Endothelial cell of umbilical vein (primary cell): ENCODE data around the gene TFF3. TPM values are rescaled to one million over a fixed set of nuclear protein-coding genes. Genes with fewer than 3 reads are reported as not detected.

Source experiments
- BruUV-seq: library from RNA; stranded (reverse); fragments of 400-500 nt; replicated peaks from 2 replicates; lab custom pipeline; 2021; lab: Mats Ljungman, UMichigan
- CTCF ChIA-PET: fragments of 300-600, 350-600 bp; sonication (Branson Sonifier 250); formaldehyde crosslinking; loops from one replicate; lab custom pipeline; 2021; ENCODE audit warnings: antibody characterized with exemption, inconsistent platforms; lab: Charles Lee
- POLR2A ChIA-PET: fragments of 300-600, 350-600 bp; sonication (Branson Sonifier 250); formaldehyde crosslinking; loops from one replicate; lab custom pipeline; 2021; ENCODE audit warnings: antibody characterized with exemption, inconsistent platforms; lab: Charles Lee
- DNase-seq: peaks from one replicate; pipeline ENCODE4 v3.0.0-alpha.2; 2011; ENCODE audit warnings: low read depth, low spot score
- FAIRE-seq: peaks from 2 replicates; lab custom pipeline; 2011; peaks lifted over from hg19 to GRCh38; lab: Jason Lieb, UNC
- H2AFZ ChIP-seq: 2 replicates; pipeline ENCODE4 v1.6.0; 2012; ENCODE audit warnings: low read depth, low read length, control low read depth, inconsistent platforms
- H3K27ac ChIP-seq: 2 replicates; pipeline ENCODE4 v1.5.1; 2011; ENCODE audit warnings: low read depth, mild to moderate bottlenecking, control low read depth, low read length, moderate library complexity; ENCODE audit not compliant: insufficient read depth
- H3K27me3 ChIP-seq, 2 experiments: 2 replicates each; pipeline versions ENCODE4 v1.6.0 to v1.6.1; 2011; ENCODE audit warnings: low read length in 2 of 2, mixed read lengths in 1 of 2; ENCODE audit not compliant: control insufficient read depth in 2 of 2, insufficient read depth in 2 of 2
- H3K36me3 ChIP-seq, 2 experiments: 2 replicates in 1 of 2; 3 replicates in 1 of 2; pipeline ENCODE4 v1.5.1; 2011; ENCODE audit warnings: low read length in 2 of 2, mild to moderate bottlenecking in 1 of 2, moderate library complexity in 1 of 2; ENCODE audit not compliant: control insufficient read depth in 2 of 2, insufficient read depth in 2 of 2; ENCODE audit errors: extremely low read depth in 1 of 2
- H3K4me1 ChIP-seq: 3 replicates; pipeline ENCODE4 v1.5.1; 2011; ENCODE audit warnings: mild to moderate bottlenecking, low read length; ENCODE audit not compliant: control insufficient read depth, insufficient read depth; ENCODE audit errors: extremely low read depth
- H3K4me2 ChIP-seq: 2 replicates; pipeline ENCODE4 v1.6.1; 2011; ENCODE audit warnings: low read length, control low read depth, mixed read lengths; ENCODE audit not compliant: insufficient read depth
- H3K4me3 ChIP-seq, 3 experiments: fragments of 200-600 bp in 1 of 3; sonication (generic), shearing (Covaris generic) in 1 of 3; replicated peaks in 1 of 3; 2 replicates each; pipeline ENCODE4 v1.5.1; 2011 to 2016; ENCODE audit warnings: control low read depth in 3 of 3, low read length in 3 of 3, mild to moderate bottlenecking in 2 of 3, inconsistent platforms in 1 of 3, low read depth in 1 of 3, moderate library complexity in 1 of 3; ENCODE audit not compliant: insufficient read depth in 1 of 3
- H3K79me2 ChIP-seq: 2 replicates; pipeline ENCODE4 v1.6.0; 2012; ENCODE audit warnings: low read length, inconsistent platforms; ENCODE audit not compliant: control insufficient read depth, insufficient read depth
- H3K9ac ChIP-seq: replicated peaks from 2 replicates; pipeline ENCODE3; 2011; ENCODE audit warnings: low read length, control low read depth; ENCODE audit not compliant: insufficient read depth; ENCODE audit errors: extremely low read depth
- H3K9me1 ChIP-seq: replicated peaks from 3 replicates; pipeline ENCODE4 v1.6.0; 2011; ENCODE audit warnings: mild to moderate bottlenecking, low read length; ENCODE audit not compliant: control insufficient read depth, insufficient read depth; ENCODE audit errors: extremely low read depth
- H3K9me3 ChIP-seq: replicated peaks from 2 replicates; pipeline ENCODE4 v1.5.1; 2012; ENCODE audit warnings: low read length, inconsistent platforms; ENCODE audit not compliant: control insufficient read depth, insufficient read depth
- H4K20me1 ChIP-seq: replicated peaks from 2 replicates; pipeline ENCODE3; 2011; ENCODE audit warnings: mild to moderate bottlenecking, low read length; ENCODE audit not compliant: control insufficient read depth, insufficient read depth; ENCODE audit errors: extremely low read depth
- CTCF ChIP-seq, 2 donors: IDR thresholded peaks; 1 replicate in 1 of 2; 2 replicates in 1 of 2; pipeline ENCODE4 v1.5.1; 2011; ENCODE audit warnings: low read length in 2 of 2, mild to moderate bottlenecking in 2 of 2, moderate library complexity in 2 of 2, control low read depth in 1 of 2, inconsistent platforms in 1 of 2, low read depth in 1 of 2; ENCODE audit not compliant: insufficient read depth in 1 of 2; ENCODE audit errors: extremely low read depth in 1 of 2
- EZH2 ChIP-seq: IDR thresholded peaks from 2 replicates; pipeline ENCODE4 v1.6.1; 2012; ENCODE audit warnings: borderline replicate concordance, low read depth, mild to moderate bottlenecking, moderate library complexity, low read length, inconsistent platforms; ENCODE audit not compliant: severe bottlenecking
- FOS ChIP-seq: IDR thresholded peaks from 2 replicates; pipeline ENCODE4 v1.6.1; 2011; ENCODE audit warnings: mild to moderate bottlenecking, low read length, moderate library complexity, borderline replicate concordance; ENCODE audit not compliant: insufficient read depth
- GATA2 ChIP-seq: IDR thresholded peaks from 2 replicates; pipeline ENCODE4 v1.7.0; 2011; ENCODE audit warnings: low read depth, mild to moderate bottlenecking, moderate library complexity, mixed read lengths, low read length; ENCODE audit not compliant: insufficient read length, insufficient read depth
- JUN ChIP-seq: IDR thresholded peaks from 2 replicates; pipeline ENCODE4 v1.6.1; 2011; ENCODE audit warnings: borderline replicate concordance, low read depth; ENCODE audit not compliant: insufficient read length, insufficient read depth
- MAX ChIP-seq: IDR thresholded peaks from 2 replicates; pipeline ENCODE4 v1.6.1; 2011; ENCODE audit not compliant: insufficient read depth, insufficient read length
- MYC ChIP-seq: IDR thresholded peaks from one replicate; pipeline ENCODE4 v1.6.1; 2011; ENCODE audit warnings: mild to moderate bottlenecking, low read depth, low read length
- POLR2A ChIP-seq: IDR thresholded peaks from 2 replicates; pipeline ENCODE4 v1.6.1; 2012; ENCODE audit warnings: low read depth, mild to moderate bottlenecking, control low read depth, low read length
- POLR2AphosphoS5 ChIP-seq: IDR thresholded peaks from 2 replicates; pipeline ENCODE4 v1.6.1; 2012; ENCODE audit warnings: low read depth, mild to moderate bottlenecking, control low read depth, low read length, moderate library complexity; ENCODE audit not compliant: insufficient read depth
- dilution Hi-C: fragments of 300-500 bp; cut with MboI; formaldehyde crosslinking; loops from one replicate; pipeline ENCODE4 v1.15.0; 2019; ENCODE audit warnings: low sequenced_read_pairs; ENCODE audit not compliant: extremely low pct_ligation_motif_present
- intact Hi-C: fragments of 100-400 bp; cut with micrococcal nuclease; formaldehyde crosslinking; loops from one replicate; pipeline ENCODE4 v1.10.0; 2022
- polyA plus RNA-seq, 4 experiments: library from polyadenylated mRNA; depleted of rRNA in 3 of 4; stranded (reverse) in 3 of 4; unstranded in 1 of 4; fragments of >200 nt; gene quantifications; 2 replicates each; pipeline versions ENCODE4 v1.2.1 to v1.2.3, GENCODE V29; 2011 to 2012; ENCODE audit warnings: missing spikeins in 1 of 4
- total RNA-seq: library from RNA; stranded (reverse); gene quantifications from 2 replicates; pipeline ENCODE4 v1.2.3, GENCODE V29; 2021

The TFF3 gene
- total and polyA plus RNA-seq, 2 donors (not counting 3 experiments of a cell fraction or from before 2014, with no cell fraction given) = 0.93 to 1.8 TPM

- Histone ChIP-seq H3K4me3 (no peak overlapping the region), H2AFZ (no peak overlapping the region), H3K27ac (no peak overlapping the region), H4K20me1 (no peaks in the 10 kb centered on the region), H3K27me3 (no peaks in the 10 kb centered on the region), H3K9me1 (no peaks in the 10 kb centered on the region), H3K36me3 (no peaks in the 10 kb centered on the region), H3K79me2 (no peaks in the 10 kb centered on the region), H3K9me3 (no peaks in the 10 kb centered on the region), H3K4me2 (no peak overlapping the region), H3K9ac (no peak overlapping the region), H3K4me1 (peaks cover 10% of the 10 kb centered on the region)
- dilution Hi-C loops (no loop called here), intact Hi-C loops (no loop called here)
- FAIRE-seq = no peak
- no TSS peak for BruUV-seq
- CTCF ChIA-PET = interaction anchor here (2.1 to 3.0 kb wide), 3 partner anchors 13 to 152 kb away, joined by 6 to 22 read pairs (median 10); no protein-coding TSS in a partner anchor
- POLR2A ChIA-PET = no interaction called here
- no peak for DNase-seq
- TF ChIP-seq MYC = no peak
- TF ChIP-seq POLR2A = no peak
Observed at GRCh38 chr21:42297377-42297776, 17.8 kb downstream of the TFF3 start.

- no peak for DNase-seq
Observed at GRCh38 chr21:42296501-42296900, 18.7 kb downstream of the TFF3 start.

More at GRCh38 chr21:42296501-42296900, 18.7 kb downstream of the TFF3 start:
- Histone ChIP-seq H3K36me3 (no peaks in the 10 kb centered on the region), H3K79me2 (no peaks in the 10 kb centered on the region), H2AFZ (no peak overlapping the region), H3K27ac (no peak overlapping the region), H3K9ac (no peak overlapping the region), H3K4me1 (peaks cover 3% of the 10 kb centered on the region), H3K4me3 (no peak overlapping the region), H3K9me3 (no peaks in the 10 kb centered on the region), H3K27me3 (no peaks in the 10 kb centered on the region), H4K20me1 (no peaks in the 10 kb centered on the region), H3K9me1 (no peaks in the 10 kb centered on the region), H3K4me2 (no peak overlapping the region)
- TF ChIP-seq MAX (no peak), CTCF (IDR thresholded peaks at IDR 0.05; ENCODE audit: extremely low read depth in 1 of 2, insufficient read depth in 1 of 2, low read depth in 1 of 2, low read length in 2 of 2) (no peak), GATA2 (no peak), JUN (no peak), EZH2 (no peak), POLR2A (no peak), MYC (no peak), FOS (no peak), POLR2AphosphoS5 (no peak)
- dilution Hi-C loops (no loop called here), intact Hi-C loops (no loop called here)
- ChIA-PET POLR2A (no interaction called here), CTCF (interaction anchor here (1.6 to 3.0 kb wide), 4 partner anchors 14 to 151 kb away, joined by 3 to 22 read pairs (median 8); no protein-coding TSS in a partner anchor)
- no peak for FAIRE-seq
- BruUV-seq = no TSS peak
